GM23248 (cell line): ENCODE results near the gene TRIP10.

ENCODE experiments used
- EZH2 ChIP-seq: fragments of 200-600 bp; sonication (generic); IDR thresholded peaks from 2 replicates; pipeline ENCODE4 v1.6.1; 2018; ENCODE audit warnings: antibody characterized with exemption, mild to moderate bottlenecking; ENCODE audit not compliant: insufficient read depth, poor library complexity, severe bottlenecking
- EZH2phosphoT487 ChIP-seq: fragments of 200-600 bp; sonication (generic); IDR thresholded peaks from 2 replicates; pipeline ENCODE4 v1.6.1; 2018; ENCODE audit warnings: antibody characterized with exemption, moderate library complexity, mild to moderate bottlenecking, low read depth; ENCODE audit not compliant: insufficient read depth

- TF ChIP-seq EZH2 (no peak), EZH2phosphoT487 (no peak)
Observed at GRCh38 chr19:6774821-6775707, 35.6 kb downstream of the TRIP10 start.
